ENCODE results near the gene NXNL2.

NXNL2 gene

GRCh38 chr9:88530051-88530450 lies 4.9 kb upstream of the NXNL2 start:
- TF ChIP-seq, protein P1, sequence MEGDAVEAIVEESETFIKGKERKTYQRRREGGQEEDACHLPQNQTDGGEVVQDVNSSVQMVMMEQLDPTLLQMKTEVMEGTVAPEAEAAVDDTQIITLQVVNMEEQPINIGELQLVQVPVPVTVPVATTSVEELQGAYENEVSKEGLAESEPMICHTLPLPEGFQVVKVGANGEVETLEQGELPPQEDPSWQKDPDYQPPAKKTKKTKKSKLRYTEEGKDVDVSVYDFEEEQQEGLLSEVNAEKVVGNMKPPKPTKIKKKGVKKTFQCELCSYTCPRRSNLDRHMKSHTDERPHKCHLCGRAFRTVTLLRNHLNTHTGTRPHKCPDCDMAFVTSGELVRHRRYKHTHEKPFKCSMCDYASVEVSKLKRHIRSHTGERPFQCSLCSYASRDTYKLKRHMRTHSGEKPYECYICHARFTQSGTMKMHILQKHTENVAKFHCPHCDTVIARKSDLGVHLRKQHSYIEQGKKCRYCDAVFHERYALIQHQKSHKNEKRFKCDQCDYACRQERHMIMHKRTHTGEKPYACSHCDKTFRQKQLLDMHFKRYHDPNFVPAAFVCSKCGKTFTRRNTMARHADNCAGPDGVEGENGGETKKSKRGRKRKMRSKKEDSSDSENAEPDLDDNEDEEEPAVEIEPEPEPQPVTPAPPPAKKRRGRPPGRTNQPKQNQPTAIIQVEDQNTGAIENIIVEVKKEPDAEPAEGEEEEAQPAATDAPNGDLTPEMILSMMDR (IDR thresholded peaks at IDR 0.05; ENCODE audit: low read depth, low read length), result no peak
- H3K4me3 ChIP-seq (replicated peaks in 1 of 2; ENCODE audit: low read depth in 2 of 2, low read length in 2 of 2), result no peak overlapping the region
- peak; percentile 46 to 76 for DNase-seq (ENCODE audit: low read depth in 2 of 2)

DNA sequence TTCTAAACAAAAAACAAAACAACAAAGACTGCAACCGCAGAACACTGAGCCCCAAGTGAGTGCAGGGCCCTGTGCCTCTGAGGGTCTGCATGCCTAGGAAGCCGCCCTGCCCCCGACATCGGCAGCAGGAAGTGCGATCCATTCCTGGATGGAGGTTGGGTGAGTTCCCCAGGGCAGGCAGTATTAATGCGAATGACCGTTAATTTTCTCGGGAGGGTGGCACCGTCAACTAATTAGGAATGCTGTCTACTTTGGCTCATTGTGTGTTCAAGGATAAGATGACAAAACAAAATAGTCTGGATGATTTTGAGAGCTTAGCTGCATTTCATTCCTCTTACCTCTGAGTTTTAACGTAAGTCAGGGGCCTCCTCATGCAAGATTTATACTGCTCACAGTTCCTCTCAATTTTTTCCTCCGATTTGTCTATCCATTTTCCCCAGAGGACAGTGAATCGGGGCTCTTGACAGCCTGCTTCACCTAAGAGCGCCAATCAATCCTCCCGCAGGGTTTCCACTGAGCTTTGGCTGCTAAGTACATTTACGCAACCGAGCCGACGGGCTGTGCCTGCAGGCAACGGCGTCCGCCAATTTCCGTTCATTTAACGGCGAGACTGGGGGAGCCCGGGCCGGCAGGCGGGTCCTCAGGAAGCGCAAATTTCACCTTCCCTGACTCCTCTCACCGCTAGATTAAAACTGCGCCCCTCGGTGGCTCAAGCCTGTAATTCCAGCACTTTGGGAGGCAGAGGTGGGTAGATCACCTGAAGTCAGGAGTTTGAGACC lies 2.9 kb upstream of the NXNL2 start:
- no peak overlapping the region for H3K4me3 ChIP-seq (replicated peaks in 1 of 2; ENCODE audit: low read depth in 2 of 2, low read length in 2 of 2)
- TF ChIP-seq, protein P1 (IDR thresholded peaks at IDR 0.05; ENCODE audit: low read depth, low read length), result no peak
- peak; percentile 41 to 44 for DNase-seq (ENCODE audit: low read depth in 2 of 2)

DNA sequence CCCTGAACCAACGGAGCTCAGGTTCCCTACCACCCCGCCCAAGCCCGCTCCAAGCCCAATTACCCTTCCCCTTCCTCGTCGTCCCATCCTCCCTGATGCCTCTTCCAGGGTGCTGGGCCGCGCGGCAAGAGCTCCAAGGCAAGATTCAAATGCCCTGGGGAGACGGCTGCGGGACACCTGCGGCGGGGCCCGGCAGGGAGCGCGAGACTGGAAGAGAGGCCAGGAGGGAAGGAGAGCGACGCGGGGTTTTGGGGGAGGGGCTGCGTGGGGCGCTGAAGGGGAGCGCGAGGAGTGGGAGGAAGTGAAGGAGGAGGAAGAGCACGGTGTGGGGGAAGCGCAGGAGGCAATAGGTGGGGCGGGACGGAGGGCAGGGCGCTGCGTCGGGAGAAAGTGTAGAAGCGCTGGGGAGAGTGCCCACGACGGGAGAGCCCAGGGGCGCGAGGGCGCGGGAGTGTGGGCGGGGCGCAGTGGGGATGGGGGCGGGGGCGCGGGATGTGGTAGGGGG lies 975 bp upstream of the NXNL2 start:
- peak overlapping the region; percentile 53 to 60 for H3K4me3 ChIP-seq (replicated peaks in 1 of 2; ENCODE audit: low read depth in 2 of 2, low read length in 2 of 2)
- peak; percentile 43 to 48 for DNase-seq (ENCODE audit: low read depth in 2 of 2)
- TF ChIP-seq, protein P1 (IDR thresholded peaks at IDR 0.05; ENCODE audit: low read depth, low read length), result no peak

DNA sequence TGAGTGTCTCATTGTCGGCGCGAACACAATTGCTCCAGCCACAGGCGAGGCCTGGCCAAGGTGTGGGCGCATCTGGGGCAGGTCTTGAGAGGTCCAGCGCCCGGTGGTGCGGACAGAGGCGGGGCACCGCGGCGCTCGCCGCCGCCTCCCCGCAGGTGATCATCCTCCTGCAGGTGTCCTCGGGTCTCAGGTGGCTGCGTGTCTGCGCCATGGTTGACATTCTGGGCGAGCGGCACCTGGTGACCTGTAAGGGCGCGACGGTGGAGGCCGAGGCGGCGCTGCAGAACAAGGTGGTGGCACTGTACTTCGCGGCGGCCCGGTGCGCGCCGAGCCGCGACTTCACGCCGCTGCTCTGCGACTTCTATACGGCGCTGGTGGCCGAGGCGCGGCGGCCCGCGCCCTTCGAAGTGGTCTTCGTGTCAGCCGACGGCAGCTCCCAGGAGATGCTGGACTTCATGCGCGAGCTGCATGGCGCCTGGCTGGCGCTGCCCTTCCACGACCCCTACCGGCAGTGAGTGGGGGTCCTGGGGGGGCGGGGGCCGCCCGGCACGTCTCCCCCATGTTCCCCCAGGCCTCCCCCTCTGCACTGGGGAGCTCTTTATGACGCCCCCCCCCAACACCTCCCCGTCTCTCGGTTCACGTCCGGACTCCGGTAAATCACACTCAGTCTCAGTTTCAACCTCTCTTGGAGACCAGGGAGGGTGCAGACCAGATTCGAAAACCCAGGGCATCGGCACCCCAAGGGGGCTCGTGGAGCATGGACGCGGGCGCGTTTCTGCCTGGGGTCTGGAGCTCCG lies 446 bp downstream of the NXNL2 start:
- DNase-seq (ENCODE audit: low read depth in 2 of 2), result no peak
- TF ChIP-seq, protein P1 (IDR thresholded peaks at IDR 0.05; ENCODE audit: low read depth, low read length), result no peak

GRCh38 chr9:88536023-88536324 lies 996 bp downstream of the NXNL2 start:
- peak overlapping the region; percentile 53 to 60 for H3K4me3 ChIP-seq (replicated peaks in 1 of 2; ENCODE audit: low read depth in 2 of 2, low read length in 2 of 2)
- DNase-seq (ENCODE audit: low read depth in 2 of 2), result no peak
- TF ChIP-seq, protein P1 (IDR thresholded peaks at IDR 0.05; ENCODE audit: low read depth, low read length), result no peak

More for the DNA sequence above, 446 bp downstream of the NXNL2 start:
- peak overlapping the region; percentile 53 to 60 for H3K4me3 ChIP-seq (replicated peaks in 1 of 2; ENCODE audit: low read depth in 2 of 2, low read length in 2 of 2)

DNA sequence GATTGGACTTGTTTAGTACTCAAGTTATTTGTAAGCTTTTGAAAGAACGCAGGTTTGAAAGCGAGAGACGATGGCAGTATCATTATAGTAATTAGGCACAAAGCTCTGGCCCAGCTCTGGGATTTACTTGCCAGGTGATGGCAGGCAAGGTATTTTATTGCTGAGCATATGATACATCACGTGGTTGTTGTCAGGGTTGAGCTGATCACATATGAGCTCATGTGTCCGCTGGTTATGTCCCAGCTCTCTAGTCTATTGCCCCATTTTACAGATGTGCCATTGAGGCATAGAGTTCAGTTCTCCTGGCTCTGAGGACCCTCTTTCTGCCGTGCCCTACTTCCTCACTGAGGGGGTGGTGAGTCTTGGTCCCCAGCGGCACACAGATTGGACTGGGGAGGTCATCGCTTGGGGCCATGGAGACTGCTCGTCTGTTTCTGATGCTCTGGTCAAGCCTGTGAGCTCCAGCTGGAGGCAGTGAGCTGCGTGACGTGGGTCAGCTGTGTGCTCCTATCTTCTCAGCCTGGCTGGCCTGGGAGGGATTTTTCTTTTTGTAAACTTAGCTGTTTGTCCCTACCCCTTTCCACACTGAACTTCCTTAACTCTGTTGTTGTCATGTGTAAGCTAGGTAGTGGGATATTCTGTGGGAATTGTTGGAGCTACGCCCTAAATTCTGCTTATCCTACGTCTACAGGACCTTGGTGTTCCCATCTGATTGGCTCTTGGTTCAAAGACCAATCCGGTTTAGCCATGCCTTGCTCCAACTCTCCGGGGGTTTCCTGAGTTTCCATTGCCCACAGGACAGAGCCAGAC lies 2.2 kb downstream of the NXNL2 start:
- no peak for DNase-seq (ENCODE audit: low read depth in 2 of 2)
- TF ChIP-seq, protein P1 (IDR thresholded peaks at IDR 0.05; ENCODE audit: low read depth, low read length), result no peak
- H3K4me3 ChIP-seq (replicated peaks in 1 of 2; ENCODE audit: low read depth in 2 of 2, low read length in 2 of 2), result no peak overlapping the region

Measured in cardiac fibroblast (primary cell).